ENCODE measurements around the gene BOK.
"Not testable (repeated sequence)": the region's sequence is repeated elsewhere in the genome, so short reads cannot be mapped to it uniquely, and the experiment has no call there.

DNA sequence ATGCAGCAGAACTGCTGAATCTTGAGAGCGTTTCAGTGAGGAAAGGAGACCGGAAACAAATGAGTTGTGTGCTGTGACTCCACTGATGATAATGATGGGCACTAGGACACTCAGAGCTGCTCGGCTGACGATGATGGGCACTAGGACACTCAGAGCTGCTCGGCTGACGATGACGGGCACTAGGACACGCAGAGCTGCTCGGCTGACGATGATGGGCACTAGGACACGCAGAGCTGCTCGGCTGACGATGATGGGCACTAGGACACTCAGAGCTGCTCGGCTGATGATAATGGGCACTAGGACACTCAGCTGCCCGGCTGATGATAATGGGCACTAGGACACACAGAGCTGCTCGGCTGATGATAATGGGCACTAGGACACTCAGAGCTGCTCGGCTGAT is 31.3 kb downstream of the BOK start:
- not testable (repeated sequence) for TF ChIP-seq POLR2A (IDR thresholded peaks at IDR 0.05)
- TF ChIP-seq, protein P1, sequence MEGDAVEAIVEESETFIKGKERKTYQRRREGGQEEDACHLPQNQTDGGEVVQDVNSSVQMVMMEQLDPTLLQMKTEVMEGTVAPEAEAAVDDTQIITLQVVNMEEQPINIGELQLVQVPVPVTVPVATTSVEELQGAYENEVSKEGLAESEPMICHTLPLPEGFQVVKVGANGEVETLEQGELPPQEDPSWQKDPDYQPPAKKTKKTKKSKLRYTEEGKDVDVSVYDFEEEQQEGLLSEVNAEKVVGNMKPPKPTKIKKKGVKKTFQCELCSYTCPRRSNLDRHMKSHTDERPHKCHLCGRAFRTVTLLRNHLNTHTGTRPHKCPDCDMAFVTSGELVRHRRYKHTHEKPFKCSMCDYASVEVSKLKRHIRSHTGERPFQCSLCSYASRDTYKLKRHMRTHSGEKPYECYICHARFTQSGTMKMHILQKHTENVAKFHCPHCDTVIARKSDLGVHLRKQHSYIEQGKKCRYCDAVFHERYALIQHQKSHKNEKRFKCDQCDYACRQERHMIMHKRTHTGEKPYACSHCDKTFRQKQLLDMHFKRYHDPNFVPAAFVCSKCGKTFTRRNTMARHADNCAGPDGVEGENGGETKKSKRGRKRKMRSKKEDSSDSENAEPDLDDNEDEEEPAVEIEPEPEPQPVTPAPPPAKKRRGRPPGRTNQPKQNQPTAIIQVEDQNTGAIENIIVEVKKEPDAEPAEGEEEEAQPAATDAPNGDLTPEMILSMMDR (IDR thresholded peaks at IDR 0.05 in 4 of 5, conservative IDR thresholded peaks at IDR 0.05 in 1 of 5): not testable (repeated sequence)
